Measurements from ENCODE around the gene YWHAG. TPM values are rescaled to one million over a fixed set of nuclear protein-coding genes. Genes with fewer than 3 reads are reported as not detected.
"Not testable (repeated sequence)": the region's sequence is repeated elsewhere in the genome, so short reads cannot be mapped to it uniquely, and the experiment has no call there.

YWHAG gene
- total and polyA plus RNA-seq, 2 experiments from 2014 or later, result 82.2 to 179 TPM

DNA sequence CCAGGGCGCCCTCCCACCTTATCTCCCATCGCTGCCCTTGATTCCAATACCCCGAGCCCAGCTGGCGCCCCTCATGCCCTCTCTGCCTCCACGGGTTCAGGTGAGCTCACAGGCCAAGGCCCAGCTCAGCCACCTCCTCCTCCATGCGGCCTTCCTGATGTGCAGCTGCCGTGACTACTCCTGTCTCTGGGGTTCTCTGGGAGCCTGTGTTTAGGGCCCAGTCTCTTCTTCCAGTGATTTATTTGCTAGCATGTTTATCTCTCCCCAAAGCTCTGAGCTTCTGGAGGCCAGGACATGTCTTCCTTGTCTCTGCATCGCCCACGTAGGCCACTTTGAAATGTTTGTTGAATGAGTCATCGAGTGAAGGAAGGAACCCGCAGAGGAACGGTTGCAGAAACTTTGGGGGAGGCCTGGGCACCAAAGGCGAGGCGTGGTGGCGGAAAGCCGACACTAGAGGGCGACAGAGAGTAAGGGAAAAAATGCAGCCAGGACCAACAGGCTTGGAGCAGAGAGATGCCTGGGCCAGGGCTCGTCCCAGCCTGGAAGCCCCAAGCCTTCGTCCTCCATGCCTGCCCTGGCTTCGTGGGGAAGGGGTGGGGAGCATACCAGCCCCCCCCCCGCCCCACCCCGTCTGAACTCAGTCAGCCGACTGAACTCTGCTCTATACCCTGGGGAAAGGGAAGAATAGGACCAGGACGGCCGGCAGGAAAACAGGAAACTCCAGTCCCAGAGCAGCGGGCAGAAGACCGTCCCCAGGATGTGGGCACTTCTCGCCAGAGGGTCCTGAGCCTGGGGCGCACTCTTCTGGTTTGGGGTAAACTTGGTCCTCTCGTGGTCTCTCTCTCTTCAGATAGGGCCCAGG lies 67.2 kb downstream of the YWHAG start:
- Mint-ChIP-seq H3K36me3 (ENCODE audit: low read depth) (no peaks in the 10 kb centered on the region), H3K9me3 (no peaks in the 10 kb centered on the region), H3K27me3 (ENCODE audit: insufficient read depth, low read depth, poor library complexity) (peaks cover 38% of the 10 kb centered on the region), H3K27ac (peak overlapping the region; percentile 78), H3K4me1 (peaks cover 37% of the 10 kb centered on the region), H3K4me3 (peak overlapping the region; percentile 45; the same call in 2 of the 3 replicates)
- peak overlapping the region; percentile 32; the same call in 1 of the 2 replicates for H3K4me3 ChIP-seq
- H3K4me1 ChIP-seq (ENCODE audit: insufficient read depth), result peaks cover 23% of the 10 kb centered on the region
- no peak overlapping the region for H3K27ac ChIP-seq (ENCODE audit: low read depth)
- no peaks in the 10 kb centered on the region for H3K9me2 ChIP-seq (ENCODE audit: insufficient read depth)
- H4K20me1 ChIP-seq (replicated peaks; ENCODE audit: insufficient read depth), result no peaks in the 10 kb centered on the region
- H3K79me2 ChIP-seq (replicated peaks; ENCODE audit: insufficient read depth), result no peaks in the 10 kb centered on the region
- H2AFZ ChIP-seq, result peak overlapping the region; percentile 93; the same call in 1 of the 2 replicates
- no peaks in the 10 kb centered on the region for H3K36me3 ChIP-seq (ENCODE audit: insufficient read depth)
- peak; percentile 96 for DNase-seq (ENCODE audit: low spot score)
- H3F3A ChIP-seq (replicated peaks; ENCODE audit: low read depth), result peaks cover 12% of the 10 kb centered on the region; the same call in 1 of the 2 replicates
- ATAC-seq, result peak; percentile 79
- TF ChIP-seq CREB1 (CRISPR knock-in tag; IDR thresholded peaks at IDR 0.05; ENCODE audit: low read depth), result peak; percentile 38; the same call in 1 of the 2 replicates
- TF ChIP-seq CTCF (conservative IDR thresholded peaks at IDR 0.05; ENCODE audit: low read depth in 2 of 2), result peak; percentile 96 to 99
- no peak for TF ChIP-seq EZH2phosphoT487 (IDR thresholded peaks at IDR 0.05; ENCODE audit: unreplicated experiment)
- peak; percentile 25; the same call in 1 of the 2 replicates for TF ChIP-seq POLR2AphosphoS5 (IDR thresholded peaks at IDR 0.05; ENCODE audit: low read depth)
- TF ChIP-seq EZH2 (IDR thresholded peaks at IDR 0.05; ENCODE audit: low read depth, unreplicated experiment), result no peak
- no peak for TF ChIP-seq ZNF331 (CRISPR knock-in tag; IDR thresholded peaks at IDR 0.05; ENCODE audit: low read depth)
- no peaks in the 10 kb centered on the region; the same call in 1 of the 2 replicates for H3K27me3 ChIP-seq (ENCODE audit: insufficient read depth)
- peak overlapping the region; percentile 72 for H3K4me2 ChIP-seq

DNA sequence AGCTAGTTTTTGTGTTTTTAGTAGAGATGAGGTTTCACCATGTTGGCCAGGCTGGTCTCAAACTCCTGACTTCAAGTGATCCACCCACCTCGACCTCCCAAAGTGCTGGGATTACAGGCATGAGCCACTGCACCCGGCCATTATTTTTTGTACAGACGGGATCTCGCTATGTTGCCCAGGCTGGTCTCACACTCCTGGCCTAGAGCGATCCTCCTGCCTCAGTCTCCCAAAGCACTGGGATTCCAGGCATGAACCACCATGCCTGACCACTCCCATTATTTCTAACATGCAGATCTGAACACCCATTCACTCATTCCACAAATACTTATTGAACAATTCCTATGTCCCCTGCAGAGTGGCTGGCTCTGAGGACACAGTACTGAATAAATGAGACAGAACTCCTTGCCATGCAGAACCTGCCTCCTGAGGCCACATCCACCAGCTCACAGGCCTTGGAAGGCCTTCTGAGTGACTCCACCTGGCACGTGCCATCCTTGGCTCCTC lies 67.9 kb downstream of the YWHAG start:
- Histone ChIP-seq H3F3A (replicated peaks; ENCODE audit: low read depth) (peaks cover 12% of the 10 kb centered on the region; the same call in 1 of the 2 replicates), H3K27ac (ENCODE audit: low read depth) (0 out of 2 replicates have a peak overlapping the region, but pooled peaks have one; percentile 19), H3K4me1 (ENCODE audit: insufficient read depth) (peaks cover 23% of the 10 kb centered on the region), H3K4me2 (peak overlapping the region; percentile 72)
- ATAC-seq; H4K20me1 ChIP-seq (replicated peaks; ENCODE audit: insufficient read depth); H3K4me3 Mint-ChIP-seq; H3K4me3 ChIP-seq; H3K36me3 Mint-ChIP-seq (ENCODE audit: low read depth); H3K36me3 ChIP-seq (ENCODE audit: insufficient read depth); H3K27me3 ChIP-seq (ENCODE audit: insufficient read depth); H3K9me2 ChIP-seq (ENCODE audit: insufficient read depth); H3K9me3 Mint-ChIP-seq; H3K79me2 ChIP-seq (replicated peaks; ENCODE audit: insufficient read depth); DNase-seq (ENCODE audit: low spot score); H2AFZ ChIP-seq: not testable (repeated sequence)
- H3K27ac Mint-ChIP-seq, result peak overlapping the region; percentile 22; the same call in 1 of the 2 replicates
- peaks cover 33% of the 10 kb centered on the region for H3K27me3 Mint-ChIP-seq (ENCODE audit: insufficient read depth, low read depth, poor library complexity)
- H3K4me1 Mint-ChIP-seq, result peaks cover 37% of the 10 kb centered on the region
